Measurements from ENCODE around the gene SLIT3.

The SLIT3 gene

DNA sequence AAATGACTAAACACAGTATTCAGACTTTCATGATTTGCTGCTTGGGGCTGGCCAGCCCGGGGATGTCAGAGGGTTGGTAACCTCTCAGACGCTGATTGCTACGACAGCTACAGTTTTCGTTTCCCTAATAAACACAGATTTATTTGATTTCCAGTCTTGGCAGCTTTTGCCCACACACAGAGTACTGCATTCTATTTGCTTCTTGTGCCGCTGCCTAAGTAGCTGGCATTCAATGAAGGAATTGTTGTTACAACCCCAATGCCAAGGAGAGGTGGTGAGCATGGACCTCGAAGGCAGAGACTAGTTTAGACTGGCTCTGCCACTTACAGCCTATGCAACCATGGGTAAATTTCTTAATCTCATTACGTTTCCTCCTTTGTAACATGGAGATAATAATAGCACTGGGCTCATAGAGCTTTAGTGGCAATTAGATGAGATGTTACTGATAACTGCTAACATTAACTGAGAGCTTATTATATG is 474.7 kb downstream of the SLIT3 start (continued):
- TF ChIP-seq BACH2 (CRISPR knock-in tag; IDR thresholded peaks at IDR 0.05; ENCODE audit: borderline replicate concordance) (no peak), ISL1 (CRISPR knock-in tag; IDR thresholded peaks at IDR 0.05) (peak; percentile 40), SNAI2 (CRISPR knock-in tag; IDR thresholded peaks at IDR 0.05) (no peak)

DNA sequence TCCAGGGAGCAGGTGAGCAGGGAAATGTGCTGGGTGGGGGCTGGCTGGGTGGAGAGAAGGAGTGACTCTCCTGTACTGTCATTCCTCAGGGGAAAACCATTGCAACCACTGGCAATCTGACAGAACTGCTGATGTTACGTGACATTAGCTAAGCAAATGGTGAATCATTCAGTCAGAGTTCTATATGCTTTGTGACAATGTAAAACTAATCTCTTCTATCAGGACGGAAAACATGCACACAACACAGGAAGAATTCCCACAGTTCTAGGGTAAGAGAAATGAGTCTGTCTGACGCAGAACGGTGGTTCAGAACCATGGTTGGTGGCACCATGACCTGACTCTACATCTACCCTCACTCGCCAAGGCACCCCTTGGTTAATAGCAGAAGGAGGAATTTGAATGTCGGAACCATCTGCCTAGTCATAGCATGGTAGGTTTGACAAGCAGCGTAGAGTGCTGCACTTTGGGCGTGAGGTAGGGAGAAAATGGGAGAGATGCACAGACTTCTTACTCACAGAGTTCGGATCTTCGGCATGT is 478.1 kb downstream of the SLIT3 start:
- no peak; the same call in 1 of the 3 replicates for ATAC-seq

DNA sequence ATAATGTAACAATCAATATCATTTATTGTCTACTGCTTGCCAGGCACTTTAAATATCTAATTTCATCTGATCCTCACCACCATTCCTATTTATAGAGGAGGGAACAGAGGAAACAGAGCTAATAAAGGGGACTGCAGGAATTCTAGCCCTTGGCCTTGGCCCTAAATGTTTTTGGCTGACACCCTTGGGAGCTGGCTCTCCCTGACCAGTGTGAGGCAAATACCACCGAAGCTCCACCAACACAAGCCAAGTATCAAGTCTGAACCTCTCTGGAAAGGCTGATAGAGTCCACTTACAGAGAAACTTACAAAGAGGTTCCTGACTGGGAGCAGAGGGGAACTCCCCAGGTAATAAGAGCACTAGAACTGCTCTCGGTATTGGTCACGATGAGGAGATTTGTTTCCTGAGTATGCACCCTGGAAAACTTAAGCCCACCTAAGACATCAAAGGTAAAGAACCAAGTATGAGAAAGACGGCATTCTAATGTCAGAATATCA is 478.6 kb downstream of the SLIT3 start:
- no peak for TF ChIP-seq OSR1 (CRISPR knock-in tag; IDR thresholded peaks at IDR 0.05)
- no peak for TF ChIP-seq ZFP3 (CRISPR knock-in tag; IDR thresholded peaks at IDR 0.05)
- TF ChIP-seq ARNTL (CRISPR knock-in tag; IDR thresholded peaks at IDR 0.05; ENCODE audit: borderline replicate concordance, low read depth) = no peak
- TF ChIP-seq, protein P1, sequence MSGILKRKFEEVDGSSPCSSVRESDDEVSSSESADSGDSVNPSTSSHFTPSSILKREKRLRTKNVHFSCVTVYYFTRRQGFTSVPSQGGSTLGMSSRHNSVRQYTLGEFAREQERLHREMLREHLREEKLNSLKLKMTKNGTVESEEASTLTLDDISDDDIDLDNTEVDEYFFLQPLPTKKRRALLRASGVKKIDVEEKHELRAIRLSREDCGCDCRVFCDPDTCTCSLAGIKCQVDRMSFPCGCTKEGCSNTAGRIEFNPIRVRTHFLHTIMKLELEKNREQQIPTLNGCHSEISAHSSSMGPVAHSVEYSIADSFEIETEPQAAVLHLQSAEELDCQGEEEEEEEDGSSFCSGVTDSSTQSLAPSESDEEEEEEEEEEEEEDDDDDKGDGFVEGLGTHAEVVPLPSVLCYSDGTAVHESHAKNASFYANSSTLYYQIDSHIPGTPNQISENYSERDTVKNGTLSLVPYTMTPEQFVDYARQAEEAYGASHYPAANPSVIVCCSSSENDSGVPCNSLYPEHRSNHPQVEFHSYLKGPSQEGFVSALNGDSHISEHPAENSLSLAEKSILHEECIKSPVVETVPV (CRISPR knock-in tag; IDR thresholded peaks at IDR 0.05) = no peak
- no peak for TF ChIP-seq ZNF70 (CRISPR knock-in tag; IDR thresholded peaks at IDR 0.05)
- TF ChIP-seq BACH2 (CRISPR knock-in tag; IDR thresholded peaks at IDR 0.05; ENCODE audit: borderline replicate concordance) = no peak
- TF ChIP-seq TCF4 (CRISPR knock-in tag; IDR thresholded peaks at IDR 0.05; ENCODE audit: borderline replicate concordance) = no peak
- TF ChIP-seq CSDC2 (CRISPR knock-in tag; IDR thresholded peaks at IDR 0.05) = no peak
- no peak for TF ChIP-seq ZFP30 (CRISPR knock-in tag; IDR thresholded peaks at IDR 0.05)
- TF ChIP-seq, protein P2, sequence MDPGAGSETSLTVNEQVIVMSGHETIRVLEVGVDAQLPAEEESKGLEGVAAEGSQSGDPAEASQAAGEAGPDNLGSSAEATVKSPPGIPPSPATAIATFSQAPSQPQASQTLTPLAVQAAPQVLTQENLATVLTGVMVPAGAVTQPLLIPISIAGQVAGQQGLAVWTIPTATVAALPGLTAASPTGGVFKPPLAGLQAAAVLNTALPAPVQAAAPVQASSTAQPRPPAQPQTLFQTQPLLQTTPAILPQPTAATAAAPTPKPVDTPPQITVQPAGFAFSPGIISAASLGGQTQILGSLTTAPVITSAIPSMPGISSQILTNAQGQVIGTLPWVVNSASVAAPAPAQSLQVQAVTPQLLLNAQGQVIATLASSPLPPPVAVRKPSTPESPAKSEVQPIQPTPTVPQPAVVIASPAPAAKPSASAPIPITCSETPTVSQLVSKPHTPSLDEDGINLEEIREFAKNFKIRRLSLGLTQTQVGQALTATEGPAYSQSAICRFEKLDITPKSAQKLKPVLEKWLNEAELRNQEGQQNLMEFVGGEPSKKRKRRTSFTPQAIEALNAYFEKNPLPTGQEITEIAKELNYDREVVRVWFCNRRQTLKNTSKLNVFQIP (CRISPR knock-in tag; IDR thresholded peaks at IDR 0.05; ENCODE audit: borderline replicate concordance, low read depth) = no peak
- TF ChIP-seq ZNF8 (CRISPR knock-in tag; IDR thresholded peaks at IDR 0.05) = no peak
- no peak for TF ChIP-seq ZC3H10 (CRISPR knock-in tag; IDR thresholded peaks at IDR 0.05)
- TF ChIP-seq, protein P3, sequence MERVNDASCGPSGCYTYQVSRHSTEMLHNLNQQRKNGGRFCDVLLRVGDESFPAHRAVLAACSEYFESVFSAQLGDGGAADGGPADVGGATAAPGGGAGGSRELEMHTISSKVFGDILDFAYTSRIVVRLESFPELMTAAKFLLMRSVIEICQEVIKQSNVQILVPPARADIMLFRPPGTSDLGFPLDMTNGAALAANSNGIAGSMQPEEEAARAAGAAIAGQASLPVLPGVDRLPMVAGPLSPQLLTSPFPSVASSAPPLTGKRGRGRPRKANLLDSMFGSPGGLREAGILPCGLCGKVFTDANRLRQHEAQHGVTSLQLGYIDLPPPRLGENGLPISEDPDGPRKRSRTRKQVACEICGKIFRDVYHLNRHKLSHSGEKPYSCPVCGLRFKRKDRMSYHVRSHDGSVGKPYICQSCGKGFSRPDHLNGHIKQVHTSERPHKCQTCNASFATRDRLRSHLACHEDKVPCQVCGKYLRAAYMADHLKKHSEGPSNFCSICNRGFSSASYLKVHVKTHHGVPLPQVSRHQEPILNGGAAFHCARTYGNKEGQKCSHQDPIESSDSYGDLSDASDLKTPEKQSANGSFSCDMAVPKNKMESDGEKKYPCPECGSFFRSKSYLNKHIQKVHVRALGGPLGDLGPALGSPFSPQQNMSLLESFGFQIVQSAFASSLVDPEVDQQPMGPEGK (CRISPR knock-in tag; IDR thresholded peaks at IDR 0.05; ENCODE audit: borderline replicate concordance) = no peak
- TF ChIP-seq ZNF565 (CRISPR knock-in tag; conservative IDR thresholded peaks at IDR 0.05; ENCODE audit: low read depth) = no peak
- TF ChIP-seq SNAI2 (CRISPR knock-in tag; IDR thresholded peaks at IDR 0.05) = no peak
- no peak for TF ChIP-seq ESRRG (CRISPR knock-in tag; IDR thresholded peaks at IDR 0.05)
- no peak for TF ChIP-seq ISL1 (CRISPR knock-in tag; IDR thresholded peaks at IDR 0.05)
- TF ChIP-seq, protein P4, sequence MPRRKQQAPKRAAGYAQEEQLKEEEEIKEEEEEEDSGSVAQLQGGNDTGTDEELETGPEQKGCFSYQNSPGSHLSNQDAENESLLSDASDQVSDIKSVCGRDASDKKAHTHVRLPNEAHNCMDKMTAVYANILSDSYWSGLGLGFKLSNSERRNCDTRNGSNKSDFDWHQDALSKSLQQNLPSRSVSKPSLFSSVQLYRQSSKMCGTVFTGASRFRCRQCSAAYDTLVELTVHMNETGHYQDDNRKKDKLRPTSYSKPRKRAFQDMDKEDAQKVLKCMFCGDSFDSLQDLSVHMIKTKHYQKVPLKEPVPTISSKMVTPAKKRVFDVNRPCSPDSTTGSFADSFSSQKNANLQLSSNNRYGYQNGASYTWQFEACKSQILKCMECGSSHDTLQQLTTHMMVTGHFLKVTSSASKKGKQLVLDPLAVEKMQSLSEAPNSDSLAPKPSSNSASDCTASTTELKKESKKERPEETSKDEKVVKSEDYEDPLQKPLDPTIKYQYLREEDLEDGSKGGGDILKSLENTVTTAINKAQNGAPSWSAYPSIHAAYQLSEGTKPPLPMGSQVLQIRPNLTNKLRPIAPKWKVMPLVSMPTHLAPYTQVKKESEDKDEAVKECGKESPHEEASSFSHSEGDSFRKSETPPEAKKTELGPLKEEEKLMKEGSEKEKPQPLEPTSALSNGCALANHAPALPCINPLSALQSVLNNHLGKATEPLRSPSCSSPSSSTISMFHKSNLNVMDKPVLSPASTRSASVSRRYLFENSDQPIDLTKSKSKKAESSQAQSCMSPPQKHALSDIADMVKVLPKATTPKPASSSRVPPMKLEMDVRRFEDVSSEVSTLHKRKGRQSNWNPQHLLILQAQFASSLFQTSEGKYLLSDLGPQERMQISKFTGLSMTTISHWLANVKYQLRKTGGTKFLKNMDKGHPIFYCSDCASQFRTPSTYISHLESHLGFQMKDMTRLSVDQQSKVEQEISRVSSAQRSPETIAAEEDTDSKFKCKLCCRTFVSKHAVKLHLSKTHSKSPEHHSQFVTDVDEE (CRISPR knock-in tag; IDR thresholded peaks at IDR 0.05) = no peak
- ATAC-seq = no peak

More for the DNA sequence above, 478.1 kb downstream of the SLIT3 start:
- TF ChIP-seq, protein P5, sequence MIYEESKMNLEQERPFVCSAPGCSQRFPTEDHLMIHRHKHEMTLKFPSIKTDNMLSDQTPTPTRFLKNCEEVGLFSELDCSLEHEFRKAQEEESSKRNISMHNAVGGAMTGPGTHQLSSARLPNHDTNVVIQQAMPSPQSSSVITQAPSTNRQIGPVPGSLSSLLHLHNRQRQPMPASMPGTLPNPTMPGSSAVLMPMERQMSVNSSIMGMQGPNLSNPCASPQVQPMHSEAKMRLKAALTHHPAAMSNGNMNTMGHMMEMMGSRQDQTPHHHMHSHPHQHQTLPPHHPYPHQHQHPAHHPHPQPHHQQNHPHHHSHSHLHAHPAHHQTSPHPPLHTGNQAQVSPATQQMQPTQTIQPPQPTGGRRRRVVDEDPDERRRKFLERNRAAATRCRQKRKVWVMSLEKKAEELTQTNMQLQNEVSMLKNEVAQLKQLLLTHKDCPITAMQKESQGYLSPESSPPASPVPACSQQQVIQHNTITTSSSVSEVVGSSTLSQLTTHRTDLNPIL (CRISPR knock-in tag; IDR thresholded peaks at IDR 0.05; ENCODE audit: low read depth) = no peak

DNA sequence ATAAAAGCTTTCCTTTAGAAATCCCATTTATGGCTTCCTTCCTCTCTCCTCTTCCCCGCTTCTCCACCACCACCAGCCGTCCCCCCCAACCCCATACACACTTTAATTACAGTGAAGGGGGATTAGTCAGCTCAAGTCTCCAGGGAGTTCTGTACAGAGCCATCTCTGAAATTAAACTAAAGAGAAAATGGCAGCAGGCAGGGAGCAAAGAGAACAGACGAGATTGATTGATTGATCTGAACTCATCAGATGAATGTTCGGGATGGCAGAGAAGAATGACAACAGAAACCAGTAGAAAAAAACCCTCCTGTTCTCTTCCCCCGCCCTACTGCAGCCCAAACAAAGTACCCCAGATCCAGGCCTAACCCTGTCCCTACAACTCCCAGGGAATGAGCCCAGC is 480.1 kb downstream of the SLIT3 start:
- ATAC-seq = no peak
- TF ChIP-seq, protein P5 (CRISPR knock-in tag; IDR thresholded peaks at IDR 0.05; ENCODE audit: low read depth) = no peak
- no peak for TF ChIP-seq ZNF565 (CRISPR knock-in tag; conservative IDR thresholded peaks at IDR 0.05; ENCODE audit: low read depth)
- TF ChIP-seq ARNTL (CRISPR knock-in tag; IDR thresholded peaks at IDR 0.05; ENCODE audit: borderline replicate concordance, low read depth) = no peak
- TF ChIP-seq BACH2 (CRISPR knock-in tag; IDR thresholded peaks at IDR 0.05; ENCODE audit: borderline replicate concordance) = no peak
- no peak for TF ChIP-seq ZFP3 (CRISPR knock-in tag; IDR thresholded peaks at IDR 0.05)
- TF ChIP-seq CSDC2 (CRISPR knock-in tag; IDR thresholded peaks at IDR 0.05) = no peak
- TF ChIP-seq ZNF8 (CRISPR knock-in tag; IDR thresholded peaks at IDR 0.05) = no peak
- TF ChIP-seq, protein P1 (CRISPR knock-in tag; IDR thresholded peaks at IDR 0.05) = no peak
- TF ChIP-seq SNAI2 (CRISPR knock-in tag; IDR thresholded peaks at IDR 0.05) = no peak
- no peak for TF ChIP-seq ZNF70 (CRISPR knock-in tag; IDR thresholded peaks at IDR 0.05)
- no peak for TF ChIP-seq GLIS3 (CRISPR knock-in tag; IDR thresholded peaks at IDR 0.05)

All from SK-N-SH treated with all-trans-retinoic acid at 6 μM for 48 hours (cell line).